ENCODE measurements around the gene HDAC9. TPM values are rescaled to one million over a fixed set of nuclear protein-coding genes. Genes with fewer than 3 reads are reported as not detected.

Gene HDAC9
- total RNA-seq, 1 experiment from 2014 or later: 17.1 TPM

DNA sequence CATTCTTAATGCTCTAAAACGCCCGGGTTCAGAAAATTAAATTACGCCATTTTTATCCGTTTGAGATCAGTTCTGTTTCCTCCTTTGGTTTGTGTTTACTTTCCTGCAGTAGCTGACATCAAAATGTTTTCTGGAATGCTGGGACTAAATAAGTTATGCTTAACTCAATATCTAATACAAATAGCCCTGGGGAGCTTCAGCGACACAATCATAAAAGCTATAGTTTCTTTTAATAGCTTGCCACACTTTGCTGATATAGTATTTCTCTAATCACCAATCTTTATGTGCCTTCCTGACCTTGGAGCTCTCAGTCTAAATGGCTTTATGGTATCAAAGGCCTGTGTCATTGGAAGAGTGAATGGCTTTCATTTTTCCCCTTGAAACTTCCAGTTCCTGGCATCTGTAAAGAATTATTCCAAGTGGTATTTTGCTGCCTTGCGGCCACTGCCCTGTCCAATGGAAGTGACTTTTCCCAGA is 202.7 kb downstream of the HDAC9 start:
- in situ Hi-C loops (cut with HindIII; ENCODE audit: low pct_unique_long_range_greater_than_20kb, low sequenced_read_pairs): no loop called here
- Histone ChIP-seq H3K4me3 (ENCODE audit: low read depth in 2 of 2, low read length in 2 of 2) (no peak overlapping the region), H3K36me3 (ENCODE audit: control insufficient read depth, insufficient read depth, low read length) (no peaks in the 10 kb centered on the region), H3K4me1 (ENCODE audit: control insufficient read depth, insufficient read depth, low read length) (no peaks in the 10 kb centered on the region), H3K27ac (ENCODE audit: low read length) (no peak overlapping the region), H3K27me3 (ENCODE audit: control insufficient read depth, insufficient read depth, low read length) (no peaks in the 10 kb centered on the region), H3K9me3 (ENCODE audit: control insufficient read depth, insufficient read depth, low read depth, low read length) (no peaks in the 10 kb centered on the region; the same call in 1 of the 2 replicates)
- POLR2A ChIA-PET: no interaction called here
- DNase-seq (ENCODE audit: low read depth, low spot score): no peak
- TF ChIP-seq TCF7L2 (IDR thresholded peaks at IDR 0.05; ENCODE audit: low read depth, low read length): 0 out of 2 replicates have a peak, but pooled peaks have one; percentile 44
- TF ChIP-seq, protein P1, sequence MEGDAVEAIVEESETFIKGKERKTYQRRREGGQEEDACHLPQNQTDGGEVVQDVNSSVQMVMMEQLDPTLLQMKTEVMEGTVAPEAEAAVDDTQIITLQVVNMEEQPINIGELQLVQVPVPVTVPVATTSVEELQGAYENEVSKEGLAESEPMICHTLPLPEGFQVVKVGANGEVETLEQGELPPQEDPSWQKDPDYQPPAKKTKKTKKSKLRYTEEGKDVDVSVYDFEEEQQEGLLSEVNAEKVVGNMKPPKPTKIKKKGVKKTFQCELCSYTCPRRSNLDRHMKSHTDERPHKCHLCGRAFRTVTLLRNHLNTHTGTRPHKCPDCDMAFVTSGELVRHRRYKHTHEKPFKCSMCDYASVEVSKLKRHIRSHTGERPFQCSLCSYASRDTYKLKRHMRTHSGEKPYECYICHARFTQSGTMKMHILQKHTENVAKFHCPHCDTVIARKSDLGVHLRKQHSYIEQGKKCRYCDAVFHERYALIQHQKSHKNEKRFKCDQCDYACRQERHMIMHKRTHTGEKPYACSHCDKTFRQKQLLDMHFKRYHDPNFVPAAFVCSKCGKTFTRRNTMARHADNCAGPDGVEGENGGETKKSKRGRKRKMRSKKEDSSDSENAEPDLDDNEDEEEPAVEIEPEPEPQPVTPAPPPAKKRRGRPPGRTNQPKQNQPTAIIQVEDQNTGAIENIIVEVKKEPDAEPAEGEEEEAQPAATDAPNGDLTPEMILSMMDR (IDR thresholded peaks at IDR 0.05): no peak
- CTCF ChIA-PET: no interaction called here
- intact Hi-C loops (cut with micrococcal nuclease; ENCODE audit: unreplicated experiment): no loop called here
- no peak for ATAC-seq
- BruUV-seq (replicated peaks): no TSS peak

DNA sequence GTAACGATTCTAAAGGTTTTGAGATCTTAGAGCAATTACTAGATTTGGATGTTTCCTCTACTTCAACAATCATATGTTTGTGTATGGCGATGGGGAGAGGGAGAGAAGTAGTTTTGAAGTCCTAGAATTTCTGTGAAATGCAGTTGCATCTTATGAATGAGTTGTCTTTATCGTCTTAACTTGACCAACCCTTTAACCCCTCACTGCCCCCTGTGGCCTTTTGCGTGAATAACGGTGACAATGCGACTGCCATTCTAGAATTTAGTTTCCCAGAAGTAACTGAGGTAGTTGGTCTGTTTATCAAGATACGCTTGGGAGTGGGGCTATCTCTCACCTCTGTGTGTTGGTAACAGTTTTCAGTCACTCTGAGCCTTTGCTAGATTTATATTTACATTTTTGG is 204.6 kb downstream of the HDAC9 start:
- BruUV-seq (replicated peaks): no TSS peak
- CTCF ChIA-PET: no interaction called here
- intact Hi-C loops (cut with micrococcal nuclease; ENCODE audit: unreplicated experiment) (no loop called here), in situ Hi-C loops (cut with HindIII; ENCODE audit: low pct_unique_long_range_greater_than_20kb, low sequenced_read_pairs) (no loop called here)
- Histone ChIP-seq H3K9me3 (ENCODE audit: control insufficient read depth, insufficient read depth, low read depth, low read length) (no peaks in the 10 kb centered on the region; the same call in 1 of the 2 replicates), H3K4me3 (ENCODE audit: low read depth in 2 of 2, low read length in 2 of 2) (no peak overlapping the region), H3K27ac (ENCODE audit: low read length) (no peak overlapping the region), H3K27me3 (ENCODE audit: control insufficient read depth, insufficient read depth, low read length) (no peaks in the 10 kb centered on the region), H3K4me1 (ENCODE audit: control insufficient read depth, insufficient read depth, low read length) (no peaks in the 10 kb centered on the region), H3K36me3 (ENCODE audit: control insufficient read depth, insufficient read depth, low read length) (no peaks in the 10 kb centered on the region)
- no peak for ATAC-seq
- POLR2A ChIA-PET: no interaction called here
- TF ChIP-seq POLR2AphosphoS5 (IDR thresholded peaks at IDR 0.05; ENCODE audit: low read depth, low read length): no peak
- TF ChIP-seq, protein P1 (IDR thresholded peaks at IDR 0.05): peak; percentile 51
- TF ChIP-seq SIN3A (IDR thresholded peaks at IDR 0.05; ENCODE audit: borderline replicate concordance, insufficient read depth, low read depth, low read length): no peak
- DNase-seq (ENCODE audit: low read depth, low spot score): no peak

GRCh38 chr7:18702071-18702829 is 206.7 kb downstream of the HDAC9 start:
- intact Hi-C loops (cut with micrococcal nuclease; ENCODE audit: unreplicated experiment): no loop called here
- no peak overlapping the region for H3K27ac ChIP-seq (ENCODE audit: low read length)
- ATAC-seq (no peak), DNase-seq (ENCODE audit: low read depth, low spot score) (no peak)
- ChIA-PET POLR2A (no interaction called here), CTCF (no interaction called here)
- no peaks in the 10 kb centered on the region for H3K27me3 ChIP-seq (ENCODE audit: control insufficient read depth, insufficient read depth, low read length)
- no peaks in the 10 kb centered on the region for H3K4me1 ChIP-seq (ENCODE audit: control insufficient read depth, insufficient read depth, low read length)
- BruUV-seq (replicated peaks): no TSS peak
- no peak overlapping the region for H3K4me3 ChIP-seq (ENCODE audit: low read depth in 2 of 2, low read length in 2 of 2)
- in situ Hi-C loops (cut with HindIII; ENCODE audit: low pct_unique_long_range_greater_than_20kb, low sequenced_read_pairs): no loop called here
- no peaks in the 10 kb centered on the region for H3K36me3 ChIP-seq (ENCODE audit: control insufficient read depth, insufficient read depth, low read length)
- TF ChIP-seq TCF7L2 (IDR thresholded peaks at IDR 0.05; ENCODE audit: low read depth, low read length) (no peak), SIN3A (IDR thresholded peaks at IDR 0.05; ENCODE audit: borderline replicate concordance, insufficient read depth, low read depth, low read length) (no peak), POLR2AphosphoS5 (IDR thresholded peaks at IDR 0.05; ENCODE audit: low read depth, low read length) (no peak)
- TF ChIP-seq, protein P1 (IDR thresholded peaks at IDR 0.05): no peak
- TF ChIP-seq, protein P2, sequence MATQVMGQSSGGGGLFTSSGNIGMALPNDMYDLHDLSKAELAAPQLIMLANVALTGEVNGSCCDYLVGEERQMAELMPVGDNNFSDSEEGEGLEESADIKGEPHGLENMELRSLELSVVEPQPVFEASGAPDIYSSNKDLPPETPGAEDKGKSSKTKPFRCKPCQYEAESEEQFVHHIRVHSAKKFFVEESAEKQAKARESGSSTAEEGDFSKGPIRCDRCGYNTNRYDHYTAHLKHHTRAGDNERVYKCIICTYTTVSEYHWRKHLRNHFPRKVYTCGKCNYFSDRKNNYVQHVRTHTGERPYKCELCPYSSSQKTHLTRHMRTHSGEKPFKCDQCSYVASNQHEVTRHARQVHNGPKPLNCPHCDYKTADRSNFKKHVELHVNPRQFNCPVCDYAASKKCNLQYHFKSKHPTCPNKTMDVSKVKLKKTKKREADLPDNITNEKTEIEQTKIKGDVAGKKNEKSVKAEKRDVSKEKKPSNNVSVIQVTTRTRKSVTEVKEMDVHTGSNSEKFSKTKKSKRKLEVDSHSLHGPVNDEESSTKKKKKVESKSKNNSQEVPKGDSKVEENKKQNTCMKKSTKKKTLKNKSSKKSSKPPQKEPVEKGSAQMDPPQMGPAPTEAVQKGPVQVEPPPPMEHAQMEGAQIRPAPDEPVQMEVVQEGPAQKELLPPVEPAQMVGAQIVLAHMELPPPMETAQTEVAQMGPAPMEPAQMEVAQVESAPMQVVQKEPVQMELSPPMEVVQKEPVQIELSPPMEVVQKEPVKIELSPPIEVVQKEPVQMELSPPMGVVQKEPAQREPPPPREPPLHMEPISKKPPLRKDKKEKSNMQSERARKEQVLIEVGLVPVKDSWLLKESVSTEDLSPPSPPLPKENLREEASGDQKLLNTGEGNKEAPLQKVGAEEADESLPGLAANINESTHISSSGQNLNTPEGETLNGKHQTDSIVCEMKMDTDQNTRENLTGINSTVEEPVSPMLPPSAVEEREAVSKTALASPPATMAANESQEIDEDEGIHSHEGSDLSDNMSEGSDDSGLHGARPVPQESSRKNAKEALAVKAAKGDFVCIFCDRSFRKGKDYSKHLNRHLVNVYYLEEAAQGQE (IDR thresholded peaks at IDR 0.05; ENCODE audit: insufficient read depth in 1 of 2, low read depth in 2 of 2, low read length in 1 of 2): no peak
- no peaks in the 10 kb centered on the region for H3K9me3 ChIP-seq (ENCODE audit: control insufficient read depth, insufficient read depth, low read depth, low read length)
